K562 (cell line): ENCODE measurements around the gene XCL1. TPM values are rescaled to one million over a fixed set of nuclear protein-coding genes. Genes with fewer than 3 reads are reported as not detected.

Source experiments
- ATF1 ChIP-seq, 2 experiments: fragments of 450-650 bp in 1 of 2; IDR thresholded peaks; 2 replicates each; pipeline ENCODE4 v1.6.1; 2016; ENCODE audit warnings: missing compliant biosample characterization in 1 of 2, missing genetic modification characterization in 1 of 2
- CBX1 ChIP-seq: sonication (generic); IDR thresholded peaks from 2 replicates; pipeline ENCODE4 v1.6.1; 2016; ENCODE audit warnings: antibody characterized with exemption, low read depth, mild to moderate bottlenecking
- COPS2 ChIP-seq: fragments of 450-650 bp; conservative IDR thresholded peaks from 2 replicates; pipeline ENCODE4 v1.6.1; 2016; ENCODE audit warnings: mild to moderate bottlenecking, moderate library complexity
- EP300 ChIP-seq: IDR thresholded peaks from 2 replicates; pipeline ENCODE4 v1.6.1; 2012; ENCODE audit warnings: low read length, improper control_type of control experiment
- HNRNPH1 ChIP-seq: fragments of 200-400 bp; formaldehyde crosslinking; optimal IDR thresholded peaks from 2 replicates; pipeline ENCODE3; 2017; ENCODE audit warnings: low read depth, mild to moderate bottlenecking, low read length, moderate library complexity
- NR2F6 ChIP-seq: fragments of 450-650 bp; formaldehyde crosslinking; IDR thresholded peaks from 2 replicates; pipeline ENCODE4 v1.4.0; 2020; ENCODE audit warnings: mild to moderate bottlenecking
- PRPF4 ChIP-seq: fragments of 200-400 bp; formaldehyde crosslinking; IDR thresholded peaks from one replicate; pipeline ENCODE4 v1.6.1; 2017; ENCODE audit warnings: low read length, low read depth, mild to moderate bottlenecking; ENCODE audit not compliant: insufficient read depth, poor library complexity, severe bottlenecking
- RBM17 ChIP-seq: fragments of 200-400 bp; formaldehyde crosslinking; IDR thresholded peaks from 2 replicates; pipeline ENCODE4 v1.6.1; 2017; ENCODE audit warnings: low read depth, mild to moderate bottlenecking, low read length, borderline replicate concordance
- SAFB ChIP-seq: fragments of 200-400 bp; formaldehyde crosslinking; IDR thresholded peaks from 2 replicates; pipeline ENCODE4 v1.6.1; 2017; ENCODE audit warnings: low read depth, low read length, borderline replicate concordance
- XRCC5 ChIP-seq: fragments of 200-400 bp; formaldehyde crosslinking; IDR thresholded peaks from 2 replicates; pipeline ENCODE4 v1.6.1; 2017; ENCODE audit warnings: low read depth, mild to moderate bottlenecking, low read length
- polyA plus RNA-seq, 8 experiments: library from polyadenylated mRNA; depleted of rRNA in 4 of 8; stranded (reverse) in 5 of 8; unstranded in 3 of 8; fragments of >200 nt; fragmentation: Nextera tagmentation in 2 of 8; fragmentation: Illumina TruSeq in 1 of 8; extraction: Ambion mirVana in 2 of 8; extraction: Trizol in 1 of 8; gene quantifications; 2 replicates each; pipeline versions ENCODE4 v1.2.1 to v1.2.3, GENCODE V29; 2011 to 2014; ENCODE audit warnings: inconsistent platforms in 1 of 8, missing spikeins in 1 of 8
- total RNA-seq, 7 experiments: library from RNA; depleted of rRNA in 6 of 7; stranded (reverse); fragments of >200 nt in 6 of 7; fragmentation: Illumina TruSeq in 2 of 7; extraction: Trizol in 2 of 7; gene quantifications; 2 replicates each; pipeline versions ENCODE4 v1.2.1 to v1.2.3, GENCODE V29; 2011 to 2021; ENCODE audit warnings: low replicate concordance in 1 of 7
- TF ChIP-seq, protein P1 (sequence below): fragments of 450-650 bp; IDR thresholded peaks from 2 replicates; pipeline ENCODE4 v1.6.1; 2017; ENCODE audit warnings: antibody characterized with exemption, mild to moderate bottlenecking
- TF ChIP-seq, protein P2 (sequence below): fragments of 450-650 bp; formaldehyde crosslinking; IDR thresholded peaks from 2 replicates; pipeline ENCODE4 v1.4.0; 2020; ENCODE audit warnings: mild to moderate bottlenecking, moderate library complexity
- TF ChIP-seq, protein P3 (sequence below): fragments of 200-800 bp; sonication (Bioruptor generic); IDR thresholded peaks from 2 replicates; pipeline ENCODE4 v1.6.1; 2016; ENCODE audit warnings: missing genetic modification characterization, missing compliant biosample characterization

The XCL1 gene
- total and polyA plus RNA-seq, 9 of the 15 experiments (the other 6 are each of a cell fraction or from before 2014, with no cell fraction given) = 0.06 to 0.09 (median 0.06) TPM; not detected in 6

DNA sequence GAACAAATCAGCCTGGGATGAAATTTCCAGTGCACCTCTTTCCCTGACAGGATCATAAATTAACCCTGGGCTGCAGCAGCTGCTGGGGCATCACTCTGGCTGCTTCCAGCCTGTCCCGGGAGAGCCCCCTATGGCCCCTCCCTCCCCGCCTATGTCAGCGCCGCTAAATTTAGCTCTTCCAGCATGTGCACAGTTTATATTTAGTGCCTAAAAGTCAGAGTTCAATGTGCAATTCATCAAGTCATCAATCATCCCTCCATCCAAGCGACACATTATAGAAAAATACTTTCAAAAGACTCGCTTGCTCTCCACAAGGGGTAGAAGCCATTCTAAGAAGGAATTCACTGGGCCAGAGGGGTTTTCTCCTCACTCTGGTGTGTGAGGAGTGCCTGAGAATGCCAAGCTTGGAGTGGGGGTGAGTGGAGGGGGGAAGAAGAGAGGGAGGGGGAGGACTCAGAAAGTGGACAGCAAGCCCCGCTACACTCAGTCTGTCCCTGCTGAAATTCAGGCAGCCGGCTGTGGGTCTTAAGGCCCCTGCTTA lies 37.4 kb downstream of the XCL1 start (continued):
- TF ChIP-seq, protein P1, sequence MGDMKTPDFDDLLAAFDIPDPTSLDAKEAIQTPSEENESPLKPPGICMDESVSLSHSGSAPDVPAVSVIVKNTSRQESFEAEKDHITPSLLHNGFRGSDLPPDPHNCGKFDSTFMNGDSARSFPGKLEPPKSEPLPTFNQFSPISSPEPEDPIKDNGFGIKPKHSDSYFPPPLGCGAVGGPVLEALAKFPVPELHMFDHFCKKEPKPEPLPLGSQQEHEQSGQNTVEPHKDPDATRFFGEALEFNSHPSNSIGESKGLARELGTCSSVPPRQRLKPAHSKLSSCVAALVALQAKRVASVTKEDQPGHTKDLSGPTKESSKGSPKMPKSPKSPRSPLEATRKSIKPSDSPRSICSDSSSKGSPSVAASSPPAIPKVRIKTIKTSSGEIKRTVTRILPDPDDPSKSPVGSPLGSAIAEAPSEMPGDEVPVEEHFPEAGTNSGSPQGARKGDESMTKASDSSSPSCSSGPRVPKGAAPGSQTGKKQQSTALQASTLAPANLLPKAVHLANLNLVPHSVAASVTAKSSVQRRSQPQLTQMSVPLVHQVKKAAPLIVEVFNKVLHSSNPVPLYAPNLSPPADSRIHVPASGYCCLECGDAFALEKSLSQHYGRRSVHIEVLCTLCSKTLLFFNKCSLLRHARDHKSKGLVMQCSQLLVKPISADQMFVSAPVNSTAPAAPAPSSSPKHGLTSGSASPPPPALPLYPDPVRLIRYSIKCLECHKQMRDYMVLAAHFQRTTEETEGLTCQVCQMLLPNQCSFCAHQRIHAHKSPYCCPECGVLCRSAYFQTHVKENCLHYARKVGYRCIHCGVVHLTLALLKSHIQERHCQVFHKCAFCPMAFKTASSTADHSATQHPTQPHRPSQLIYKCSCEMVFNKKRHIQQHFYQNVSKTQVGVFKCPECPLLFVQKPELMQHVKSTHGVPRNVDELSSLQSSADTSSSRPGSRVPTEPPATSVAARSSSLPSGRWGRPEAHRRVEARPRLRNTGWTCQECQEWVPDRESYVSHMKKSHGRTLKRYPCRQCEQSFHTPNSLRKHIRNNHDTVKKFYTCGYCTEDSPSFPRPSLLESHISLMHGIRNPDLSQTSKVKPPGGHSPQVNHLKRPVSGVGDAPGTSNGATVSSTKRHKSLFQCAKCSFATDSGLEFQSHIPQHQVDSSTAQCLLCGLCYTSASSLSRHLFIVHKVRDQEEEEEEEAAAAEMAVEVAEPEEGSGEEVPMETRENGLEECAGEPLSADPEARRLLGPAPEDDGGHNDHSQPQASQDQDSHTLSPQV = no peak
- TF ChIP-seq, protein P2, sequence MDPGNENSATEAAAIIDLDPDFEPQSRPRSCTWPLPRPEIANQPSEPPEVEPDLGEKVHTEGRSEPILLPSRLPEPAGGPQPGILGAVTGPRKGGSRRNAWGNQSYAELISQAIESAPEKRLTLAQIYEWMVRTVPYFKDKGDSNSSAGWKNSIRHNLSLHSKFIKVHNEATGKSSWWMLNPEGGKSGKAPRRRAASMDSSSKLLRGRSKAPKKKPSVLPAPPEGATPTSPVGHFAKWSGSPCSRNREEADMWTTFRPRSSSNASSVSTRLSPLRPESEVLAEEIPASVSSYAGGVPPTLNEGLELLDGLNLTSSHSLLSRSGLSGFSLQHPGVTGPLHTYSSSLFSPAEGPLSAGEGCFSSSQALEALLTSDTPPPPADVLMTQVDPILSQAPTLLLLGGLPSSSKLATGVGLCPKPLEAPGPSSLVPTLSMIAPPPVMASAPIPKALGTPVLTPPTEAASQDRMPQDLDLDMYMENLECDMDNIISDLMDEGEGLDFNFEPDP (CRISPR knock-in tag) = no peak
- TF ChIP-seq XRCC5 (no peak), NR2F6 (CRISPR knock-in tag) (no peak), PRPF4 (no peak), ATF1 (CRISPR knock-in tag; IDR thresholded peaks at IDR 0.05) (no peak), ATF1 (tag; IDR thresholded peaks at IDR 0.05) (no peak), RBM17 (no peak), SAFB (no peak), EP300 (no peak), HNRNPH1 (no peak), COPS2 (no peak), CBX1 (no peak)
- TF ChIP-seq, protein P3, sequence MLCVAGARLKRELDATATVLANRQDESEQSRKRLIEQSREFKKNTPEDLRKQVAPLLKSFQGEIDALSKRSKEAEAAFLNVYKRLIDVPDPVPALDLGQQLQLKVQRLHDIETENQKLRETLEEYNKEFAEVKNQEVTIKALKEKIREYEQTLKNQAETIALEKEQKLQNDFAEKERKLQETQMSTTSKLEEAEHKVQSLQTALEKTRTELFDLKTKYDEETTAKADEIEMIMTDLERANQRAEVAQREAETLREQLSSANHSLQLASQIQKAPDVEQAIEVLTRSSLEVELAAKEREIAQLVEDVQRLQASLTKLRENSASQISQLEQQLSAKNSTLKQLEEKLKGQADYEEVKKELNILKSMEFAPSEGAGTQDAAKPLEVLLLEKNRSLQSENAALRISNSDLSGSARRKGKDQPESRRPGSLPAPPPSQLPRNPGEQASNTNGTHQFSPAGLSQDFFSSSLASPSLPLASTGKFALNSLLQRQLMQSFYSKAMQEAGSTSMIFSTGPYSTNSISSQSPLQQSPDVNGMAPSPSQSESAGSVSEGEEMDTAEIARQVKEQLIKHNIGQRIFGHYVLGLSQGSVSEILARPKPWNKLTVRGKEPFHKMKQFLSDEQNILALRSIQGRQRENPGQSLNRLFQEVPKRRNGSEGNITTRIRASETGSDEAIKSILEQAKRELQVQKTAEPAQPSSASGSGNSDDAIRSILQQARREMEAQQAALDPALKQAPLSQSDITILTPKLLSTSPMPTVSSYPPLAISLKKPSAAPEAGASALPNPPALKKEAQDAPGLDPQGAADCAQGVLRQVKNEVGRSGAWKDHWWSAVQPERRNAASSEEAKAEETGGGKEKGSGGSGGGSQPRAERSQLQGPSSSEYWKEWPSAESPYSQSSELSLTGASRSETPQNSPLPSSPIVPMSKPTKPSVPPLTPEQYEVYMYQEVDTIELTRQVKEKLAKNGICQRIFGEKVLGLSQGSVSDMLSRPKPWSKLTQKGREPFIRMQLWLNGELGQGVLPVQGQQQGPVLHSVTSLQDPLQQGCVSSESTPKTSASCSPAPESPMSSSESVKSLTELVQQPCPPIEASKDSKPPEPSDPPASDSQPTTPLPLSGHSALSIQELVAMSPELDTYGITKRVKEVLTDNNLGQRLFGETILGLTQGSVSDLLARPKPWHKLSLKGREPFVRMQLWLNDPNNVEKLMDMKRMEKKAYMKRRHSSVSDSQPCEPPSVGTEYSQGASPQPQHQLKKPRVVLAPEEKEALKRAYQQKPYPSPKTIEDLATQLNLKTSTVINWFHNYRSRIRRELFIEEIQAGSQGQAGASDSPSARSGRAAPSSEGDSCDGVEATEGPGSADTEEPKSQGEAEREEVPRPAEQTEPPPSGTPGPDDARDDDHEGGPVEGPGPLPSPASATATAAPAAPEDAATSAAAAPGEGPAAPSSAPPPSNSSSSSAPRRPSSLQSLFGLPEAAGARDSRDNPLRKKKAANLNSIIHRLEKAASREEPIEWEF = no peak
